Measurements from ENCODE around the gene STRIT1. TPM values are rescaled to one million over a fixed set of nuclear protein-coding genes. Genes with fewer than 3 reads are reported as not detected.

Gene STRIT1
- total and polyA plus RNA-seq, 8 donors: 0.73 TPM; not detected in 7

DNA sequence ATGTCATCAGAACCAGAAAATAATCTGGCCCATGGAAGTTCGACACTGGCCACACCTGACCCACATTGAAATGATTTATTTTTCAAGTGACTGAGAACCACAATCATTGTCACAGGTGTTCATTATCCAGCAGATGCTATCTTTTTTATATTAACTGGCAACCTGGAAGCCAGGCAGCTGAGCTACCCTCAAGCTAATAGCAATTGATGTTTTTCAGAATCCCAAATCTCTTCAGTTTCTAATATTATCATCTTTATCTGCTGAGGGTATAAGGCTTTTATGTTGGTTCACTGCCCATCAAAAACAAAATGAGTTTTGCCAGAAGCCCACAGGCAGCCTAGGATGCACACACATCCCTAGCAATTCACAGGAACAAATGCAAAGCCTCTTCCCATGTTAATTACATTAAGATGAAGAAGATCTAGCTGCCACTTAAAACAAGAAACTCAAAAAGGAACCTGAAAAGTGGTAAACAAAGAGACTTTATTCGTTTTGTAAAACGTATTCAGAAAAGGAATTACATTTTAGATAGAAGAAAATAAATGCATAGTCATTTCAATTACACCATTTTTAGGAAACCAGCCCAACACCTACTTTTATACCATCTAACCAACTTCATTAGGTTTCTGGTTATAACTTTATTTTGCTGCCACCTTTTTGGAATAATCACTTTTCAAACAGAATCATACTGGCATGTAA, 40.9 kb upstream of the STRIT1 start:
- Histone ChIP-seq H3K27ac (no peak overlapping the region), H3K36me3 (no peaks in the 10 kb centered on the region), H3K4me1 (no peaks in the 10 kb centered on the region), H3K27me3 (no peaks in the 10 kb centered on the region), H3K4me3 (no peak overlapping the region), H3K9me3 (no peaks in the 10 kb centered on the region)
- DNase-seq: no peak
- no peak for ATAC-seq
- WGBS, 2 donors: 52 to 61% methylated on average over 3 of the region's 3 CpGs
- TF ChIP-seq, protein P1, sequence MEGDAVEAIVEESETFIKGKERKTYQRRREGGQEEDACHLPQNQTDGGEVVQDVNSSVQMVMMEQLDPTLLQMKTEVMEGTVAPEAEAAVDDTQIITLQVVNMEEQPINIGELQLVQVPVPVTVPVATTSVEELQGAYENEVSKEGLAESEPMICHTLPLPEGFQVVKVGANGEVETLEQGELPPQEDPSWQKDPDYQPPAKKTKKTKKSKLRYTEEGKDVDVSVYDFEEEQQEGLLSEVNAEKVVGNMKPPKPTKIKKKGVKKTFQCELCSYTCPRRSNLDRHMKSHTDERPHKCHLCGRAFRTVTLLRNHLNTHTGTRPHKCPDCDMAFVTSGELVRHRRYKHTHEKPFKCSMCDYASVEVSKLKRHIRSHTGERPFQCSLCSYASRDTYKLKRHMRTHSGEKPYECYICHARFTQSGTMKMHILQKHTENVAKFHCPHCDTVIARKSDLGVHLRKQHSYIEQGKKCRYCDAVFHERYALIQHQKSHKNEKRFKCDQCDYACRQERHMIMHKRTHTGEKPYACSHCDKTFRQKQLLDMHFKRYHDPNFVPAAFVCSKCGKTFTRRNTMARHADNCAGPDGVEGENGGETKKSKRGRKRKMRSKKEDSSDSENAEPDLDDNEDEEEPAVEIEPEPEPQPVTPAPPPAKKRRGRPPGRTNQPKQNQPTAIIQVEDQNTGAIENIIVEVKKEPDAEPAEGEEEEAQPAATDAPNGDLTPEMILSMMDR (IDR thresholded peaks at IDR 0.05): no peak
- no peak for FAIRE-seq
- intact Hi-C loops (cut with DNase I): no loop called here

- H3K27me3 ChIP-seq: no peaks in the 10 kb centered on the region
- no peak overlapping the region for H3K4me3 ChIP-seq
- DNase-seq (no peak), FAIRE-seq (no peak), ATAC-seq (no peak)
- no peaks in the 10 kb centered on the region for H3K4me1 ChIP-seq
- no peaks in the 10 kb centered on the region for H3K36me3 ChIP-seq
- no peak overlapping the region for H3K27ac ChIP-seq
- WGBS, 2 donors: 83 to 84% methylated on average over 4 of the region's 4 CpGs
- intact Hi-C loops (cut with DNase I): no loop called here
- TF ChIP-seq, protein P1 (IDR thresholded peaks at IDR 0.05): no peak
- no peaks in the 10 kb centered on the region for H3K9me3 ChIP-seq
These were observed 39.2 kb upstream of the STRIT1 start for GRCh38 chr3:155332716-155333115.

- intact Hi-C loops (cut with DNase I): no loop called here
- Histone ChIP-seq H3K9me3 (no peaks in the 10 kb centered on the region), H3K4me1 (no peaks in the 10 kb centered on the region), H3K36me3 (no peaks in the 10 kb centered on the region), H3K27me3 (no peaks in the 10 kb centered on the region), H3K27ac (no peak overlapping the region), H3K4me3 (no peak overlapping the region)
- 78 to 96% methylated on average over 2 of the region's 2 CpGs for WGBS, 2 donors
- ATAC-seq (no peak), FAIRE-seq (no peak), DNase-seq (no peak)
- TF ChIP-seq, protein P1 (IDR thresholded peaks at IDR 0.05): no peak
These were observed 37.6 kb upstream of the STRIT1 start for GRCh38 chr3:155331078-155331477.

DNA sequence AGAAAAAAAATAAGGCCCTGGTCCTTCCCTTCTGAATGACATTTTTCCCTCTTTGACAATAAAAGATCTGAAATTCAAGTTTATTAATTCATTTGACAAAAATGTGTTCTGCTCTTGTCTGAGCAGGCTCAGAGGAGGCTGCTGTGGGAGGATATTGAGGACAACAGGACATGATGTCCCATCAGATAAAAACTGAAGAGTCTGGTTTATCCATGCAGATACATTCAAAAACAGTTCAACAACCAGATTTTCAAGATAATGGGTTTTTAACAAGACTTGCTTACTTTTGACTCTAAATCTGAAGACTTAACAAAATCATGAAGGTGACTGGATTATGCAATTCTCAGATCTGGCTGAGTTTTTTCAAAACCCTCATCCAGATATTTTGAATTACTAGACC, 36.9 kb upstream of the STRIT1 start:
- DNase-seq (no peak), ATAC-seq (no peak), FAIRE-seq (no peak)
- no peaks in the 10 kb centered on the region for H3K27me3 ChIP-seq
- intact Hi-C loops (cut with DNase I): no loop called here
- TF ChIP-seq, protein P1 (IDR thresholded peaks at IDR 0.05): no peak
- H3K4me1 ChIP-seq: no peaks in the 10 kb centered on the region
- no peaks in the 10 kb centered on the region for H3K9me3 ChIP-seq
- no peak overlapping the region for H3K4me3 ChIP-seq
- no peaks in the 10 kb centered on the region for H3K36me3 ChIP-seq
- no peak overlapping the region for H3K27ac ChIP-seq

- Histone ChIP-seq H3K9me3 (no peaks in the 10 kb centered on the region), H3K4me3 (no peak overlapping the region), H3K27ac (no peak overlapping the region), H3K36me3 (no peaks in the 10 kb centered on the region), H3K27me3 (no peaks in the 10 kb centered on the region), H3K4me1 (no peaks in the 10 kb centered on the region)
- TF ChIP-seq, protein P1 (IDR thresholded peaks at IDR 0.05): no peak
- DNase-seq (no peak), ATAC-seq (no peak), FAIRE-seq (no peak)
- WGBS, 2 donors: 78 to 81% methylated on average over 6 of the region's 6 CpGs
- intact Hi-C loops (cut with DNase I): no loop called here
These were observed 36.1 kb upstream of the STRIT1 start for GRCh38 chr3:155329513-155330048.

Data from pancreas (tissue), 10 donors.